Tibial nerve (tissue), 4 donors: Measurements from ENCODE around the gene RASGRF1. TPM values are rescaled to one million over a fixed set of nuclear protein-coding genes. Genes with fewer than 3 reads are reported as not detected.

Source experiments
- DNase-seq, 2 donors: peaks; one replicate each; pipeline ENCODE4 v3.0.0-alpha.2; 2019; ENCODE audit warnings: low spot score in 2 of 2
- H3K27ac ChIP-seq, 4 donors: fragments of 200-600 bp; sonication (generic) in 3 of 4; one replicate each; pipeline ENCODE4 v1.5.1; 2017 to 2019; ENCODE audit warnings: mild to moderate bottlenecking in 1 of 4
- H3K27me3 ChIP-seq, 2 donors: fragments of 200-600 bp; sonication (generic) in 1 of 2; one replicate each; pipeline versions ENCODE4 v1.5.1 to v1.6.0; 2017 to 2019
- H3K36me3 ChIP-seq, 3 donors: fragments of 200-600 bp; sonication (generic); one replicate each; pipeline ENCODE4 v1.5.1; 2018 to 2019
- H3K4me1 ChIP-seq, 4 donors: fragments of 200-600 bp; sonication (generic) in 3 of 4; one replicate each; pipeline ENCODE4 v1.5.1; 2017 to 2019
- H3K4me3 ChIP-seq, 4 donors: fragments of 200-600 bp; sonication (generic) in 3 of 4; one replicate each; pipeline ENCODE4 v1.5.1; 2017 to 2019; ENCODE audit warnings: mild to moderate bottlenecking in 1 of 4, moderate library complexity in 1 of 4
- H3K9me3 ChIP-seq, 4 donors: fragments of 200-600 bp; sonication (generic) in 3 of 4; one replicate each; pipeline ENCODE4 v1.5.1; 2017 to 2019
- CTCF ChIP-seq, 5 experiments: fragments of 200-600 bp in 3 of 5; fragments of 450-650 bp in 2 of 5; sonication (generic) in 3 of 5; IDR thresholded peaks; one replicate each; pipeline ENCODE4 v1.5.1; 2016 to 2019; ENCODE audit warnings: antibody characterized with exemption in 5 of 5, mild to moderate bottlenecking in 3 of 5, moderate library complexity in 2 of 5
- EP300 ChIP-seq, 2 donors: sonication (generic); formaldehyde crosslinking; IDR thresholded peaks; one replicate each; pipeline ENCODE4 v1.6.1; 2017; ENCODE audit warnings: antibody characterized with exemption in 2 of 2, mild to moderate bottlenecking in 1 of 2
- POLR2A ChIP-seq, 2 donors: fragments of 450-650 bp; IDR thresholded peaks; one replicate each; pipeline ENCODE4 v1.6.1; 2017; ENCODE audit warnings: antibody characterized with exemption in 2 of 2, mild to moderate bottlenecking in 2 of 2, moderate library complexity in 2 of 2
- WGBS, 2 donors: methylation state at CpG; one replicate each; pipeline ENCODE4 v1.1.5; 2018; 5-methylcytosine and 5-hydroxymethylcytosine counted together
- total RNA-seq, 4 donors: library from RNA; depleted of rRNA; stranded (reverse); fragments of >200 nt; gene quantifications; one replicate each; pipeline ENCODE4 v1.1.0, GENCODE V29; 2016

RASGRF1 gene
- total RNA-seq, 4 donors from 2014 or later = 0.30 to 0.98 (median 0.65) TPM

- no peak for DNase-seq
- Histone ChIP-seq H3K4me3 (no peak overlapping the region), H3K27ac (no peak overlapping the region), H3K9me3 (no peaks in the 10 kb centered on the region), H3K36me3 (no peaks in the 10 kb centered on the region), H3K4me1 (peaks cover 0 to 13% (median 5%) of the 10 kb centered on the region in 4 donors), H3K27me3 (no peaks in the 10 kb centered on the region)
- TF ChIP-seq CTCF (IDR thresholded peaks at IDR 0.05) (no peak), EP300 (IDR thresholded peaks at IDR 0.05) (no peak), POLR2A (IDR thresholded peaks at IDR 0.05) (no peak)
- 97 to 98% methylated on average over 5 to 6 of the region's 6 CpGs for WGBS, 2 donors
These were observed 33.5 kb downstream of the RASGRF1 start for GRCh38 chr15:79057050-79057449.

- H3K9me3 ChIP-seq = no peaks in the 10 kb centered on the region
- no peak overlapping the region for H3K4me3 ChIP-seq
- no peak for DNase-seq
- peaks cover 0 to 13% (median 7%) of the 10 kb centered on the region in 4 donors for H3K4me1 ChIP-seq
- no peaks in the 10 kb centered on the region for H3K36me3 ChIP-seq
- peak overlapping the region in 3 of 4 donors; percentile 15 to 60 (median 44) for H3K27ac ChIP-seq
- WGBS, 2 donors = 59 to 64% methylated on average over 3 of the region's 3 CpGs
- TF ChIP-seq POLR2A (IDR thresholded peaks at IDR 0.05) = no peak
- no peak for TF ChIP-seq EP300 (IDR thresholded peaks at IDR 0.05)
- no peak for TF ChIP-seq CTCF (IDR thresholded peaks at IDR 0.05)
- no peaks in the 10 kb centered on the region for H3K27me3 ChIP-seq
These were observed 36.2 kb downstream of the RASGRF1 start for GRCh38 chr15:79054350-79054749.

- Histone ChIP-seq H3K9me3 (no peaks in the 10 kb centered on the region), H3K36me3 (no peaks in the 10 kb centered on the region), H3K4me3 (no peak overlapping the region), H3K27ac (peak overlapping the region in 2 of 4 donors; percentile 51 to 69), H3K4me1 (peaks cover 0 to 13% (median 7%) of the 10 kb centered on the region in 4 donors), H3K27me3 (no peaks in the 10 kb centered on the region)
- 41 to 45% methylated on average over 2 of the region's 2 CpGs for WGBS, 2 donors
- DNase-seq = no peak
- peak in 1 of 2 donors; percentile 47 for TF ChIP-seq EP300 (IDR thresholded peaks at IDR 0.05)
- TF ChIP-seq POLR2A (IDR thresholded peaks at IDR 0.05) = no peak
- no peak for TF ChIP-seq CTCF (IDR thresholded peaks at IDR 0.05)
These were observed 36.7 kb downstream of the RASGRF1 start for GRCh38 chr15:79053894-79054293.

- WGBS, 2 donors = 45 to 58% methylated on average over 3 of the region's 3 CpGs
- H3K27ac ChIP-seq = no peak overlapping the region
- no peaks in the 10 kb centered on the region for H3K27me3 ChIP-seq
These were observed 38.4 kb downstream of the RASGRF1 start for GRCh38 chr15:79051941-79052731.

More at GRCh38 chr15:79051941-79052731, 38.4 kb downstream of the RASGRF1 start:
- Histone ChIP-seq H3K9me3 (no peaks in the 10 kb centered on the region), H3K36me3 (no peaks in the 10 kb centered on the region), H3K4me1 (peaks cover 0 to 13% (median 7%) of the 10 kb centered on the region in 4 donors), H3K4me3 (no peak overlapping the region)
- TF ChIP-seq CTCF (IDR thresholded peaks at IDR 0.05) = no peak
- TF ChIP-seq EP300 (IDR thresholded peaks at IDR 0.05) = no peak
- TF ChIP-seq POLR2A (IDR thresholded peaks at IDR 0.05) = no peak
- DNase-seq = no peak
